Lower leg skin (tissue), 3 donors: Measurements from ENCODE around the gene FAM184A.

Experiments
- POLR2A ChIP-seq, 2 donors: fragments of 450-650 bp; IDR thresholded peaks; one replicate each; pipeline ENCODE4 v1.6.1; 2016 to 2017; ENCODE audit warnings: antibody characterized with exemption in 2 of 2, mild to moderate bottlenecking in 1 of 2, moderate library complexity in 1 of 2
- TF ChIP-seq, protein P1 (sequence below), 3 donors: fragments of 450-650 bp; IDR thresholded peaks; one replicate each; pipeline ENCODE4 v1.5.1; 2016; ENCODE audit warnings: antibody characterized with exemption in 3 of 3, mild to moderate bottlenecking in 3 of 3, moderate library complexity in 2 of 3

DNA sequence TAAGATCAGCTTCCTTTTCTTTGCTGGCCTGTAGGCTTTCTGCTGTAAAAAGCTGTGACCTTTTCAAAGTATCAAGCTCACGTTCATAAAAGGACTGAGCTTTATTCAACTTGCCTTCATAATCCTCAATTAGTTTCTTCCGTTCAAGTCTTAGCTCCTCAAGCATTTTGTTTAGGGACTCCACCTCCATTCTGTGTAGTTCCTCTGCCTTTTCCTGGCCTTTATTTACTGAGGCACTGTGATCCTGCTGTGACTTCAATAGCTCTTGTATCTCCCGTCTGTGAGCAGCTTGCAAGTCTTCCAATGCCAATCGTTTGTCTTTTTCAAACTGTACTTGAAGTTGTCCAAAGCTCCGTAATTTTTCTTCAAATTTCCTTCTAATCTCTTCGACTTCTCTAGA lies 54.4 kb downstream of the FAM184A start:
- TF ChIP-seq, protein P1, sequence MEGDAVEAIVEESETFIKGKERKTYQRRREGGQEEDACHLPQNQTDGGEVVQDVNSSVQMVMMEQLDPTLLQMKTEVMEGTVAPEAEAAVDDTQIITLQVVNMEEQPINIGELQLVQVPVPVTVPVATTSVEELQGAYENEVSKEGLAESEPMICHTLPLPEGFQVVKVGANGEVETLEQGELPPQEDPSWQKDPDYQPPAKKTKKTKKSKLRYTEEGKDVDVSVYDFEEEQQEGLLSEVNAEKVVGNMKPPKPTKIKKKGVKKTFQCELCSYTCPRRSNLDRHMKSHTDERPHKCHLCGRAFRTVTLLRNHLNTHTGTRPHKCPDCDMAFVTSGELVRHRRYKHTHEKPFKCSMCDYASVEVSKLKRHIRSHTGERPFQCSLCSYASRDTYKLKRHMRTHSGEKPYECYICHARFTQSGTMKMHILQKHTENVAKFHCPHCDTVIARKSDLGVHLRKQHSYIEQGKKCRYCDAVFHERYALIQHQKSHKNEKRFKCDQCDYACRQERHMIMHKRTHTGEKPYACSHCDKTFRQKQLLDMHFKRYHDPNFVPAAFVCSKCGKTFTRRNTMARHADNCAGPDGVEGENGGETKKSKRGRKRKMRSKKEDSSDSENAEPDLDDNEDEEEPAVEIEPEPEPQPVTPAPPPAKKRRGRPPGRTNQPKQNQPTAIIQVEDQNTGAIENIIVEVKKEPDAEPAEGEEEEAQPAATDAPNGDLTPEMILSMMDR (IDR thresholded peaks at IDR 0.05), result no peak
- TF ChIP-seq POLR2A (IDR thresholded peaks at IDR 0.05), result no peak
